HEK293 (cell line): Measurements from ENCODE around the gene TPMT.
A peak's percentile ranks its signal among the peaks of the same experiment; 100 is the strongest.

ENCODE experiments used
- CTCF ChIA-PET: fragments of 350-600 bp; formaldehyde crosslinking; extraction: SDS; loops from one replicate; lab custom pipeline; 2021; ENCODE audit warnings: antibody characterized with exemption; lab: Yijun Ruan, JAX
- POLR2A ChIA-PET: fragments of 300-600 bp; formaldehyde crosslinking; extraction: SDS; loops from one replicate; lab custom pipeline; 2020; ENCODE audit warnings: antibody characterized with exemption, inconsistent platforms; lab: Yijun Ruan, JAX
- H3K27ac ChIP-seq: fragments of 200-500 bp; sonication (Bioruptor generic); 2 replicates; pipeline ENCODE4 v1.5.1; 2014; ENCODE audit warnings: low read depth, low read length, control low read depth, inconsistent platforms; ENCODE audit errors: extremely low read depth
- H3K36me3 ChIP-seq, 2 experiments: fragments of 200-500 bp in 1 of 2; sonication (Bioruptor generic) in 1 of 2; 1 replicate in 1 of 2; 2 replicates in 1 of 2; pipeline ENCODE4 v1.5.1; 2014 to 2017; ENCODE audit warnings: inconsistent platforms in 2 of 2, low read length in 2 of 2; ENCODE audit not compliant: control insufficient read depth in 2 of 2, insufficient read depth in 1 of 2
- H3K4me1 ChIP-seq: fragments of 200-500 bp; sonication (Bioruptor generic); 2 replicates; pipeline ENCODE4 v1.5.1; 2014; ENCODE audit warnings: mild to moderate bottlenecking, low read length, inconsistent platforms; ENCODE audit not compliant: control insufficient read depth, insufficient read depth
- H3K4me3 ChIP-seq: 2 replicates; pipeline ENCODE4 v1.5.1; 2011; ENCODE audit warnings: low read depth, mild to moderate bottlenecking, control low read depth, low read length, moderate library complexity
- H3K9me3 ChIP-seq: fragments of 200-500 bp; sonication (Bioruptor generic); 2 replicates; pipeline ENCODE4 v1.5.1; 2014; ENCODE audit warnings: low read depth, low read length, inconsistent platforms; ENCODE audit not compliant: control insufficient read depth, insufficient read depth
- EGR2 ChIP-seq: fragments of 450-650 bp; formaldehyde crosslinking; IDR thresholded peaks from 2 replicates; pipeline ENCODE4 v1.5.1; 2016; ENCODE audit warnings: low read depth, missing biosample characterization, missing genetic modification characterization
- FEZF1 ChIP-seq: fragments of 450-650 bp; formaldehyde crosslinking; IDR thresholded peaks from 2 replicates; pipeline ENCODE4 v1.5.1; 2016; ENCODE audit warnings: missing biosample characterization, missing genetic modification characterization
- GLIS2 ChIP-seq: fragments of 450-650 bp; formaldehyde crosslinking; IDR thresholded peaks from 2 replicates; pipeline ENCODE4 v1.5.1; 2016; ENCODE audit warnings: missing biosample characterization, missing genetic modification characterization
- IKZF3 ChIP-seq: fragments of 450-650 bp; IDR thresholded peaks from 2 replicates; pipeline ENCODE4 v1.5.0; 2018; ENCODE audit warnings: missing biosample characterization, mild to moderate bottlenecking, missing genetic modification characterization, moderate library complexity
- KLF7 ChIP-seq: fragments of 450-650 bp; formaldehyde crosslinking; IDR thresholded peaks from 2 replicates; pipeline ENCODE4 v1.5.1; 2016; ENCODE audit warnings: missing biosample characterization, missing genetic modification characterization, borderline replicate concordance
- MEIS1 ChIP-seq: sonication (generic); formaldehyde crosslinking; IDR thresholded peaks from 2 replicates; pipeline ENCODE4 v1.8.1; 2022; ENCODE audit warnings: missing genetic modification reagents, mild to moderate bottlenecking, borderline replicate concordance
- MYNN ChIP-seq: fragments of 450-650 bp; formaldehyde crosslinking; IDR thresholded peaks from 2 replicates; pipeline ENCODE4 v1.5.1; 2016; ENCODE audit warnings: missing biosample characterization, missing genetic modification characterization, borderline replicate concordance
- SCRT1 ChIP-seq: fragments of 450-650 bp; formaldehyde crosslinking; IDR thresholded peaks from 2 replicates; pipeline ENCODE4 v1.5.1; 2016; ENCODE audit warnings: missing biosample characterization, missing genetic modification characterization, borderline replicate concordance
- WT1 ChIP-seq: fragments of 450-650 bp; formaldehyde crosslinking; IDR thresholded peaks from 2 replicates; pipeline ENCODE4 v1.5.1; 2016; ENCODE audit warnings: missing biosample characterization, missing genetic modification characterization
- ZBTB17 ChIP-seq: fragments of 450-650 bp; formaldehyde crosslinking; IDR thresholded peaks from 2 replicates; pipeline ENCODE4 v1.5.1; 2016; ENCODE audit warnings: missing biosample characterization, missing genetic modification characterization
- ZBTB7A ChIP-seq: fragments of 450-650 bp; formaldehyde crosslinking; IDR thresholded peaks from 2 replicates; pipeline ENCODE4 v1.5.1; 2016; ENCODE audit warnings: low read depth, missing biosample characterization, missing genetic modification characterization
- ZIC2 ChIP-seq: fragments of 450-650 bp; formaldehyde crosslinking; IDR thresholded peaks from 2 replicates; pipeline ENCODE4 v1.5.1; 2016; ENCODE audit warnings: missing biosample characterization, missing genetic modification characterization
- ZNF112 ChIP-seq: fragments of 450-650 bp; formaldehyde crosslinking; IDR thresholded peaks from 2 replicates; pipeline ENCODE4 v1.5.0; 2017; ENCODE audit warnings: missing biosample characterization, missing genetic modification characterization
- ZNF146 ChIP-seq: fragments of 450-650 bp; formaldehyde crosslinking; IDR thresholded peaks from 2 replicates; pipeline ENCODE4 v1.5.1; 2016; ENCODE audit warnings: missing biosample characterization, missing genetic modification characterization
- ZNF169 ChIP-seq: fragments of 450-650 bp; formaldehyde crosslinking; IDR thresholded peaks from 2 replicates; pipeline ENCODE4 v1.5.1; 2016; ENCODE audit warnings: missing biosample characterization, missing genetic modification characterization
- ZNF184 ChIP-seq: fragments of 450-650 bp; IDR thresholded peaks from 2 replicates; pipeline ENCODE4 v1.5.1; 2018; ENCODE audit warnings: missing biosample characterization, mild to moderate bottlenecking, missing genetic modification characterization
- ZNF274 ChIP-seq, 2 experiments: fragments of 200-500 bp in 1 of 2; fragments of 450-650 bp in 1 of 2; sonication (Bioruptor generic) in 1 of 2; formaldehyde crosslinking in 1 of 2; IDR thresholded peaks; 2 replicates each; pipeline versions ENCODE4 v1.5.1 to v1.6.1; 2014 to 2016; ENCODE audit warnings: borderline replicate concordance in 1 of 2, inconsistent platforms in 1 of 2, low read length in 1 of 2, missing biosample characterization in 1 of 2, missing genetic modification characterization in 1 of 2
- ZNF292 ChIP-seq: fragments of 450-650 bp; formaldehyde crosslinking; IDR thresholded peaks from 2 replicates; pipeline ENCODE4 v1.5.1; 2016; ENCODE audit warnings: low read depth, missing biosample characterization, missing genetic modification characterization, borderline replicate concordance
- ZNF302 ChIP-seq: fragments of 450-650 bp; formaldehyde crosslinking; IDR thresholded peaks from 2 replicates; pipeline ENCODE4 v1.5.1; 2016; ENCODE audit warnings: missing biosample characterization, missing genetic modification characterization, low read depth
- ZNF354C ChIP-seq: fragments of 450-650 bp; formaldehyde crosslinking; IDR thresholded peaks from 2 replicates; pipeline ENCODE4 v1.5.1; 2016; ENCODE audit warnings: missing biosample characterization, missing genetic modification characterization, low read depth, borderline replicate concordance
- ZNF404 ChIP-seq: fragments of 450-650 bp; formaldehyde crosslinking; IDR thresholded peaks from 2 replicates; pipeline ENCODE4 v1.5.1; 2017; ENCODE audit warnings: missing biosample characterization, missing genetic modification characterization
- ZNF433 ChIP-seq: fragments of 450-650 bp; formaldehyde crosslinking; IDR thresholded peaks from 2 replicates; pipeline ENCODE4 v1.5.1; 2016; ENCODE audit warnings: missing biosample characterization, missing genetic modification characterization, low read depth
- ZNF510 ChIP-seq: fragments of 450-650 bp; formaldehyde crosslinking; IDR thresholded peaks from 2 replicates; pipeline ENCODE4 v1.5.1; 2018; ENCODE audit warnings: mild to moderate bottlenecking, missing genetic modification characterization, missing biosample characterization; ENCODE audit not compliant: insufficient replicate concordance
- ZNF560 ChIP-seq: fragments of 450-650 bp; formaldehyde crosslinking; IDR thresholded peaks from 2 replicates; pipeline ENCODE4 v1.5.1; 2017; ENCODE audit warnings: missing biosample characterization, missing genetic modification characterization, borderline replicate concordance
- ZNF624 ChIP-seq: fragments of 450-650 bp; formaldehyde crosslinking; IDR thresholded peaks from 2 replicates; pipeline ENCODE4 v1.5.1; 2017; ENCODE audit warnings: missing biosample characterization, missing genetic modification characterization
- ZNF626 ChIP-seq: fragments of 450-650 bp; sonication (Bioruptor Pico); formaldehyde crosslinking; IDR thresholded peaks from 2 replicates; pipeline ENCODE4 v1.5.1; 2018; ENCODE audit warnings: missing biosample characterization, missing genetic modification characterization, inconsistent platforms
- ZNF664 ChIP-seq: fragments of 450-650 bp; formaldehyde crosslinking; IDR thresholded peaks from 2 replicates; pipeline ENCODE4 v1.5.1; 2016; ENCODE audit warnings: missing biosample characterization, missing genetic modification characterization
- ZSCAN4 ChIP-seq: fragments of 450-650 bp; formaldehyde crosslinking; IDR thresholded peaks from 2 replicates; pipeline ENCODE4 v1.5.1; 2017; ENCODE audit warnings: missing biosample characterization, missing genetic modification characterization
- TF ChIP-seq, protein P1 (sequence below): fragments of 450-650 bp; formaldehyde crosslinking; IDR thresholded peaks from 2 replicates; pipeline ENCODE4 v1.5.1; 2017; ENCODE audit warnings: missing biosample characterization, mild to moderate bottlenecking, missing genetic modification characterization, moderate library complexity
- TF ChIP-seq, protein P2 (sequence below): fragments of 450-650 bp; formaldehyde crosslinking; IDR thresholded peaks from 2 replicates; pipeline ENCODE4 v1.5.1; 2016; ENCODE audit warnings: missing biosample characterization, missing genetic modification characterization
- TF ChIP-seq, protein P3 (sequence below): fragments of 450-650 bp; formaldehyde crosslinking; IDR thresholded peaks from 2 replicates; pipeline ENCODE4 v1.5.1; 2016; ENCODE audit warnings: missing biosample characterization, missing genetic modification characterization

Gene TPMT

GRCh38 chr6:18171871-18172270 is 17.0 kb upstream of the TPMT start:
- no peaks in the 10 kb centered on the region for H3K4me1 ChIP-seq
- TF ChIP-seq EGR2 (tag by site-specific recombination) (no peak), ZNF112 (tag by site-specific recombination) (no peak), FEZF1 (no peak), ZNF560 (no peak), ZIC2 (tag by site-specific recombination) (no peak), MYNN (tag by site-specific recombination) (no peak), ZNF624 (tag by site-specific recombination) (no peak), ZNF404 (no peak), ZNF354C (tag by site-specific recombination) (no peak), ZNF274 (IDR thresholded peaks at IDR 0.05; ENCODE audit: low read length) (no peak), ZNF274 (tag by site-specific recombination; IDR thresholded peaks at IDR 0.05; ENCODE audit: borderline replicate concordance) (no peak), IKZF3 (tag by site-specific recombination) (no peak), ZSCAN4 (no peak), ZNF169 (tag by site-specific recombination) (no peak), ZNF664 (tag by site-specific recombination) (no peak), ZNF510 (tag by site-specific recombination) (no peak), KLF7 (no peak), MEIS1 (CRISPR knock-in tag) (no peak), ZNF626 (tag by site-specific recombination) (no peak)
- TF ChIP-seq, protein P1, sequence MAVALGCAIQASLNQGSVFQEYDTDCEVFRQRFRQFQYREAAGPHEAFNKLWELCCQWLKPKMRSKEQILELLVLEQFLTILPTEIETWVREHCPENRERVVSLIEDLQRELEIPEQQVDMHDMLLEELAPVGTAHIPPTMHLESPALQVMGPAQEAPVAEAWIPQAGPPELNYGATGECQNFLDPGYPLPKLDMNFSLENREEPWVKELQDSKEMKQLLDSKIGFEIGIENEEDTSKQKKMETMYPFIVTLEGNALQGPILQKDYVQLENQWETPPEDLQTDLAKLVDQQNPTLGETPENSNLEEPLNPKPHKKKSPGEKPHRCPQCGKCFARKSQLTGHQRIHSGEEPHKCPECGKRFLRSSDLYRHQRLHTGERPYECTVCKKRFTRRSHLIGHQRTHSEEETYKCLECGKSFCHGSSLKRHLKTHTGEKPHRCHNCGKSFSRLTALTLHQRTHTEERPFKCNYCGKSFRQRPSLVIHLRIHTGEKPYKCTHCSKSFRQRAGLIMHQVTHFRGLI = no peak
- no peak overlapping the region for H3K4me3 ChIP-seq
- ChIA-PET CTCF (interaction anchor here (0.5 to 0.6 kb wide), 2 partner anchors 152 to 338 kb away, joined by 4 to 5 read pairs; no protein-coding TSS in a partner anchor), POLR2A (no interaction called here)
- H3K9me3 ChIP-seq = no peaks in the 10 kb centered on the region
- H3K27ac ChIP-seq = no peak overlapping the region
- H3K36me3 ChIP-seq = peaks cover 24 to 27% of the 10 kb centered on the region in 2 experiments

GRCh38 chr6:18168264-18168663 is 13.4 kb upstream of the TPMT start:
- Histone ChIP-seq H3K27ac (no peak overlapping the region), H3K4me1 (no peaks in the 10 kb centered on the region), H3K9me3 (no peaks in the 10 kb centered on the region), H3K36me3 (peaks cover 31 to 42% of the 10 kb centered on the region in 2 experiments), H3K4me3 (no peak overlapping the region)
- POLR2A ChIA-PET = no interaction called here
- CTCF ChIA-PET = no interaction called here
- TF ChIP-seq, protein P2, sequence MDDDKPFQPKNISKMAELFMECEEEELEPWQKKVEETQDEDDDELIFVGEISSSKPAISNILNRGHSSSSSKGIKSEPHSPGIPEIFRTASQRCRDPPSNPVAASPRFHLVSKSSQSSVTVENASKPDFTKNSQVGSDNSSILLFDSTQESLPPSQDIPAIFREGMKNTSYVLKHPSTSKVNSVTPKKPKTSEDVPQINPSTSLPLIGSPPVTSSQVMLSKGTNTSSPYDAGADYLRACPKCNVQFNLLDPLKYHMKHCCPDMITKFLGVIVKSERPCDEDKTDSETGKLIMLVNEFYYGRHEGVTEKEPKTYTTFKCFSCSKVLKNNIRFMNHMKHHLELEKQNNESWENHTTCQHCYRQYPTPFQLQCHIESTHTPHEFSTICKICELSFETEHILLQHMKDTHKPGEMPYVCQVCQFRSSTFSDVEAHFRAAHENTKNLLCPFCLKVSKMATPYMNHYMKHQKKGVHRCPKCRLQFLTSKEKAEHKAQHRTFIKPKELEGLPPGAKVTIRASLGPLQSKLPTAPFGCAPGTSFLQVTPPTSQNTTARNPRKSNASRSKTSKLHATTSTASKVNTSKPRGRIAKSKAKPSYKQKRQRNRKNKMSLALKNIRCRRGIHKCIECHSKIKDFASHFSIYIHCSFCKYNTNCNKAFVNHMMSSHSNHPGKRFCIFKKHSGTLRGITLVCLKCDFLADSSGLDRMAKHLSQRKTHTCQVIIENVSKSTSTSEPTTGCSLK = no peak
- TF ChIP-seq ZNF184 (tag by site-specific recombination) (no peak), ZNF354C (tag by site-specific recombination) (no peak), ZNF292 (tag by site-specific recombination) (no peak), SCRT1 (no peak), GLIS2 (tag by site-specific recombination) (no peak), ZNF433 (tag by site-specific recombination) (no peak), FEZF1 (no peak), ZNF146 (peak; percentile 91), ZBTB7A (no peak), ZBTB17 (no peak), WT1 (tag by site-specific recombination) (no peak), ZNF302 (tag by site-specific recombination) (no peak)
- TF ChIP-seq, protein P3, sequence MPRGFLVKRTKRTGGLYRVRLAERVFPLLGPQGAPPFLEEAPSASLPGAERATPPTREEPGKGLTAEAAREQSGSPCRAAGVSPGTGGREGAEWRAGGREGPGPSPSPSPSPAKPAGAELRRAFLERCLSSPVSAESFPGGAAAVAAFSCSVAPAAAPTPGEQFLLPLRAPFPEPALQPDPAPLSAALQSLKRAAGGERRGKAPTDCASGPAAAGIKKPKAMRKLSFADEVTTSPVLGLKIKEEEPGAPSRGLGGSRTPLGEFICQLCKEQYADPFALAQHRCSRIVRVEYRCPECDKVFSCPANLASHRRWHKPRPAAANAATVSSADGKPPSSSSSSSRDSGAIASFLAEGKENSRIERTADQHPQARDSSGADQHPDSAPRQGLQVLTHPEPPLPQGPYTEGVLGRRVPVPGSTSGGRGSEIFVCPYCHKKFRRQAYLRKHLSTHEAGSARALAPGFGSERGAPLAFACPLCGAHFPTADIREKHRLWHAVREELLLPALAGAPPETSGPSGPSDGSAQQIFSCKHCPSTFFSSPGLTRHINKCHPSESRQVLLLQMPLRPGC = no peak
